RWPE2 (cell line): Measurements from ENCODE around the gene AOX1.

ENCODE experiments used
- ATAC-seq: fragments of 200-7000 bp; cut with Tn5 transposase; 3 replicates; pipeline ENCODE4 v1.9.1; 2021; ENCODE audit warnings: low read depth
- DNase-seq: peaks from one replicate; pipeline ENCODE4 v3.0.0-alpha.2; 2020; ENCODE audit warnings: low spot score
- H3K27ac ChIP-seq: fragments of 450-650 bp; 2 replicates; pipeline ENCODE4 v1.5.1; 2017; ENCODE audit warnings: mild to moderate bottlenecking; ENCODE audit not compliant: poor library complexity, severe bottlenecking
- H3K27me3 ChIP-seq: fragments of 250-450 bp; sonication (Bioruptor Pico); 2 replicates; pipeline ENCODE4 v1.5.1; 2021; ENCODE audit warnings: mild to moderate bottlenecking, moderate library complexity; ENCODE audit not compliant: insufficient read depth, poor library complexity, severe bottlenecking
- H3K36me3 ChIP-seq: fragments of 250-450 bp; sonication (Bioruptor Pico); 2 replicates; pipeline ENCODE4 v1.5.1; 2020; ENCODE audit warnings: low read depth, mild to moderate bottlenecking, moderate library complexity
- H3K4me1 ChIP-seq: fragments of 250-450 bp; sonication (Bioruptor Pico); 2 replicates; pipeline ENCODE4 v1.5.1; 2021; ENCODE audit warnings: mild to moderate bottlenecking, moderate library complexity; ENCODE audit not compliant: insufficient read depth, poor library complexity, severe bottlenecking
- H3K4me3 ChIP-seq: fragments of 250-450 bp; sonication (Bioruptor Pico); 2 replicates; pipeline ENCODE4 v1.5.1; 2021; ENCODE audit warnings: mild to moderate bottlenecking, moderate library complexity; ENCODE audit not compliant: severe bottlenecking
- H3K9me3 ChIP-seq: fragments of 250-450 bp; sonication (Bioruptor Pico); 2 replicates; pipeline ENCODE4 v1.5.1; 2021; ENCODE audit warnings: mild to moderate bottlenecking, moderate library complexity; ENCODE audit not compliant: severe bottlenecking
- TF ChIP-seq, protein P1 (sequence below): fragments of 450-650 bp; IDR thresholded peaks from one replicate; pipeline ENCODE4 v1.5.1; 2017; ENCODE audit warnings: mild to moderate bottlenecking, moderate library complexity; ENCODE audit not compliant: poor library complexity, severe bottlenecking

AOX1 gene

DNA sequence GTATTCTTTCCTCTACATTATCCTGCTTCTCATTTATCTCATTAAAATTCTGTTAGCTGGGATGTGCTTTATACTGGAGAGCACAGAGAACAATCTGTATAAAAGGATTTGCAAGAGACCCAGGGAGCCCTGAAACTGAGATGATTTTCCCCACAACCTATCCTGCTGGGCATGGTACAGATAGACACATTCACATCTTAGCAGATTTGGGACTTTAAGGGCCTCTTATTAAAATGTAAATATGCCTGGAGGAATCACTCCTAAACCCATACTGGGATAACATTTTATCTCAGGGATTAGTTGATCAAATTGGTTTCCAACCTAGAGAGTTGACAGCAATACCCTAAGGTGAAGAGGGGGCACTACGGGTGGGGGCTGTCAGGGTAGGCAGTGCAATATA lies 45.5 kb downstream of the AOX1 start:
- peaks cover 16% of the 10 kb centered on the region for H3K4me1 ChIP-seq
- peaks cover 6% of the 10 kb centered on the region; the same call in 1 of the 2 replicates for H3K36me3 ChIP-seq
- DNase-seq (no peak), ATAC-seq (no peak)
- no peak overlapping the region for H3K4me3 ChIP-seq
- no peaks in the 10 kb centered on the region for H3K27me3 ChIP-seq
- H3K27ac ChIP-seq: no peak overlapping the region
- TF ChIP-seq, protein P1, sequence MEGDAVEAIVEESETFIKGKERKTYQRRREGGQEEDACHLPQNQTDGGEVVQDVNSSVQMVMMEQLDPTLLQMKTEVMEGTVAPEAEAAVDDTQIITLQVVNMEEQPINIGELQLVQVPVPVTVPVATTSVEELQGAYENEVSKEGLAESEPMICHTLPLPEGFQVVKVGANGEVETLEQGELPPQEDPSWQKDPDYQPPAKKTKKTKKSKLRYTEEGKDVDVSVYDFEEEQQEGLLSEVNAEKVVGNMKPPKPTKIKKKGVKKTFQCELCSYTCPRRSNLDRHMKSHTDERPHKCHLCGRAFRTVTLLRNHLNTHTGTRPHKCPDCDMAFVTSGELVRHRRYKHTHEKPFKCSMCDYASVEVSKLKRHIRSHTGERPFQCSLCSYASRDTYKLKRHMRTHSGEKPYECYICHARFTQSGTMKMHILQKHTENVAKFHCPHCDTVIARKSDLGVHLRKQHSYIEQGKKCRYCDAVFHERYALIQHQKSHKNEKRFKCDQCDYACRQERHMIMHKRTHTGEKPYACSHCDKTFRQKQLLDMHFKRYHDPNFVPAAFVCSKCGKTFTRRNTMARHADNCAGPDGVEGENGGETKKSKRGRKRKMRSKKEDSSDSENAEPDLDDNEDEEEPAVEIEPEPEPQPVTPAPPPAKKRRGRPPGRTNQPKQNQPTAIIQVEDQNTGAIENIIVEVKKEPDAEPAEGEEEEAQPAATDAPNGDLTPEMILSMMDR: no peak
- no peaks in the 10 kb centered on the region for H3K9me3 ChIP-seq

DNA sequence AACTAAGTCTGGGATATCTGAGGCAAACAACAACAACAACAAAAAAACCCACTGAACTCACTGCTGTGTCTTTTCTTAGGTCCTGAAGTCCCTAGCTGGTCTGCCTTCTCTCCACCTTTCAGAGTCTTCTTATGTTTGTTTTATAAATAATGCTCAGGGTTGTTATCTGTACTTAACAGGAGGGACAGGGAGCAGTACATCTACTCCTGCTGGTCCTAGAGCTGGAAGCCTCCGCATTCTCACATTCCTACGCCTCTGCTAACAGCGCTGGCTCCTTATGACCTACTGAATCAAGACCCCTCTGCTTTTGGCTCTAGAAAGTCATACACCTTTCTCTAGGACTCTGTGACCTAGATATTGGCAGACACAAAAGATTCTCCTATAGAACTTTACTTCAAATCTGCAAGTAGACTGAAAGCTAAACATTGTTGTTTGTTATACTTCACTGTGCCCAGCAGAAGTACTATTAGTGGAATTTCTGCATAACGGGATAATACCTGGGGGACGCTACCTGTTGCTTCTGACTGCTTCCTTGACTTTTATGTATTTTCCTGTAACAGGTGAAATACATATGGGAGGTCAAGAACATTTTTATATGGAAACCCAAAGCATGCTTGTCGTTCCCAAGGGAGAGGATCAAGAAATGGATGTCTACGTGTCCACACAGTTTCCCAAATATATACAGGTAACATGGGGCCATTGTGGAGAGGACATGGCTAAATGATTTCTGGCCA lies 48.6 kb downstream of the AOX1 start:
- ATAC-seq (no peak), DNase-seq (no peak)
- no peaks in the 10 kb centered on the region for H3K27me3 ChIP-seq

DNA sequence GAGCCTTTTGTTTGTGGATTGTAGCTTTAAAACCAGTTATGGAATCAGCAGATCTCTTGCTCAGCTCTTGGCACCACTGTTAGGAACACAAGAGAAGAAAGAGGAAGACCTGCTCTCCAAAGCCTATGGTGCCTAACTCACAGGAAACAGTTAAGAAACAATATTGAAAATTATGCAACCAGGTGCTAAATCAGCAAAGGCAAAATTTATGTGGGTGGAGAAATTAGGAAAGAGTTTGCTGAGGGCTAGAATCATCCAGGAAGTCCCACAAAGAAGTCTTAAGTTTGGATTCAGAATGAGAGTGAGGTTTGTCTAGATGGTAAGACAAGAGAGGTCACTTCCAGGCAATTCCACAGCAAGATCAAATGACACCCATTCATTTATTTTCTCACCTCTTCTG lies 49.4 kb downstream of the AOX1 start:
- TF ChIP-seq, protein P1: no peak
- Histone ChIP-seq H3K27me3 (no peaks in the 10 kb centered on the region), H3K9me3 (no peaks in the 10 kb centered on the region), H3K36me3 (peaks cover 16% of the 10 kb centered on the region), H3K4me3 (no peak overlapping the region), H3K4me1 (peaks cover 8% of the 10 kb centered on the region), H3K27ac (peak overlapping the region; percentile 13)
- ATAC-seq (peak; percentile 62), DNase-seq (no peak)

More for the DNA sequence above, 48.6 kb downstream of the AOX1 start:
- Histone ChIP-seq H3K9me3 (no peaks in the 10 kb centered on the region), H3K36me3 (peaks cover 16% of the 10 kb centered on the region), H3K27ac (no peak overlapping the region), H3K4me3 (no peak overlapping the region), H3K4me1 (peaks cover 8% of the 10 kb centered on the region)
- TF ChIP-seq, protein P1: no peak

DNA sequence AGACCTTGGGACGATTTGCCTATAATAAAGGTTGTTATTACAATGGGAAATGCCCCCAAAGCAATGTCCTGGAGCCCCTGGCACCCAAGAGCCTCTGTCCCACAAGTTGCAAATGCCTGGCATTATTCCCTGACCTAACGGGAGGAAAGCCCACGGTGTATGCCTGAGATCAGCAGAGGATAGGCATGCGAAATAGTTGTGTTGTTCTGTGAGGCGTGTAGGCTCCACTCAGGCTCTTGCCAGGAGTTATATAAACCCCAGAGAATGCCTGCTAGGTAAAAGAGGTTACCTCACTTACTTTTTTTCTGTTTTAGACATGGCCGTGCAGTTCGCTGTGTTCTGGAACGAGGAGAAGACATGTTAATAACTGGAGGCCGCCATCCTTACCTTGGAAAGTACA lies 52.1 kb downstream of the AOX1 start:
- DNase-seq (no peak), ATAC-seq (no peak)
- no peaks in the 10 kb centered on the region for H3K27me3 ChIP-seq
- no peak overlapping the region for H3K27ac ChIP-seq
- TF ChIP-seq, protein P1: no peak
- H3K4me1 ChIP-seq: peaks cover 8% of the 10 kb centered on the region
- no peak overlapping the region for H3K4me3 ChIP-seq
- no peaks in the 10 kb centered on the region for H3K9me3 ChIP-seq
- peaks cover 16% of the 10 kb centered on the region for H3K36me3 ChIP-seq

DNA sequence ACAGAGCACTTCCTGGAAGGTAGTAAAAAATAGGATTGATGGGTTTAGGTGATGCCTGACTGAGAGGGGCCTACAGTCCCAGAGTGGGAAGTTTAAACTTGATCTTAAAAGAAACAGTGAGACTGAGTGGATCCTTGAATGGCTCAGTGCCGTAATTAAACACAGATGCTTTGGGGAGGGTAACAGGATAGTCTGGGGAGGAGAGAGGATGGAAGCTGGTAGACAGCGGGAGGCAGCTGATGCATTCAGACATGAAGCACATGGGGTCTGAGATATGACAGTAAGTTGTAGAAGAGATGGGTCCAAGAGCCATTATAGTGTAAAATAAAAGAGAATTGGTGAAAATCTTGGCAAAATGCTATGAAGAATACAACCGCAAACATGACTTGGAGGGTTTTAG lies 54.4 kb downstream of the AOX1 start:
- TF ChIP-seq, protein P1: no peak
- Histone ChIP-seq H3K4me3 (no peak overlapping the region), H3K4me1 (peaks cover 5% of the 10 kb centered on the region), H3K27ac (no peak overlapping the region), H3K36me3 (peaks cover 10% of the 10 kb centered on the region), H3K9me3 (no peaks in the 10 kb centered on the region), H3K27me3 (no peaks in the 10 kb centered on the region)
- DNase-seq (no peak), ATAC-seq (no peak)
